HepG2 (cell line): ENCODE measurements around the gene TMPRSS7.

Experiments used
- CTCF ChIP-seq: sonication (generic); formaldehyde crosslinking; IDR thresholded peaks from 2 replicates; pipeline ENCODE4 v1.5.0; 2020; ENCODE audit warnings: mild to moderate bottlenecking, missing genetic modification reagents, moderate library complexity
- GRHL1 ChIP-seq: sonication (generic); formaldehyde crosslinking; conservative IDR thresholded peaks from 2 replicates; pipeline ENCODE4 v1.8.0; 2022; ENCODE audit warnings: missing genetic modification reagents
- POLR2AphosphoS2 ChIP-seq: IDR thresholded peaks from 2 replicates; pipeline ENCODE4 v1.6.1; 2011; ENCODE audit warnings: low read depth, low read length, improper control_type of control experiment
- RORA ChIP-seq: sonication (generic); formaldehyde crosslinking; IDR thresholded peaks from 2 replicates; pipeline ENCODE4 v1.5.0; 2020; ENCODE audit warnings: mild to moderate bottlenecking, missing genetic modification reagents, moderate library complexity
- ZNF121 ChIP-seq: sonication (generic); formaldehyde crosslinking; IDR thresholded peaks from 2 replicates; pipeline ENCODE4 v1.5.0; 2020; ENCODE audit warnings: mild to moderate bottlenecking, missing genetic modification reagents
- ZNF263 ChIP-seq: sonication (generic); formaldehyde crosslinking; IDR thresholded peaks from 2 replicates; pipeline ENCODE4 v1.4.0; 2020; ENCODE audit warnings: missing genetic modification reagents
- TF ChIP-seq, protein P1 (sequence below): sonication (generic); formaldehyde crosslinking; IDR thresholded peaks from 2 replicates; pipeline ENCODE4 v1.9.0; 2021; ENCODE audit warnings: missing genetic modification reagents, borderline replicate concordance
- TF ChIP-seq, protein P2 (sequence below): sonication (generic); formaldehyde crosslinking; conservative IDR thresholded peaks from 2 replicates; pipeline ENCODE4 v1.4.0; 2020; ENCODE audit warnings: missing genetic modification reagents

- TF ChIP-seq, protein P1, sequence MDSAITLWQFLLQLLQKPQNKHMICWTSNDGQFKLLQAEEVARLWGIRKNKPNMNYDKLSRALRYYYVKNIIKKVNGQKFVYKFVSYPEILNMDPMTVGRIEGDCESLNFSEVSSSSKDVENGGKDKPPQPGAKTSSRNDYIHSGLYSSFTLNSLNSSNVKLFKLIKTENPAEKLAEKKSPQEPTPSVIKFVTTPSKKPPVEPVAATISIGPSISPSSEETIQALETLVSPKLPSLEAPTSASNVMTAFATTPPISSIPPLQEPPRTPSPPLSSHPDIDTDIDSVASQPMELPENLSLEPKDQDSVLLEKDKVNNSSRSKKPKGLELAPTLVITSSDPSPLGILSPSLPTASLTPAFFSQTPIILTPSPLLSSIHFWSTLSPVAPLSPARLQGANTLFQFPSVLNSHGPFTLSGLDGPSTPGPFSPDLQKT (CRISPR knock-in tag) = no peak
- TF ChIP-seq CTCF (CRISPR knock-in tag) = no peak
- no peak for TF ChIP-seq POLR2AphosphoS2
- no peak for TF ChIP-seq ZNF263
- TF ChIP-seq, protein P2, sequence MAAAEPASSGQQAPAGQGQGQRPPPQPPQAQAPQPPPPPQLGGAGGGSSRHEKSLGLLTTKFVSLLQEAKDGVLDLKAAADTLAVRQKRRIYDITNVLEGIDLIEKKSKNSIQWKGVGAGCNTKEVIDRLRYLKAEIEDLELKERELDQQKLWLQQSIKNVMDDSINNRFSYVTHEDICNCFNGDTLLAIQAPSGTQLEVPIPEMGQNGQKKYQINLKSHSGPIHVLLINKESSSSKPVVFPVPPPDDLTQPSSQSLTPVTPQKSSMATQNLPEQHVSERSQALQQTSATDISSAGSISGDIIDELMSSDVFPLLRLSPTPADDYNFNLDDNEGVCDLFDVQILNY (CRISPR knock-in tag) = no peak
- no peak for TF ChIP-seq GRHL1 (CRISPR knock-in tag)
- TF ChIP-seq RORA (CRISPR knock-in tag) = no peak
- no peak for TF ChIP-seq ZNF121 (CRISPR knock-in tag)
Measured at GRCh38 chr3:112035241-112035640, 705 bp downstream of the TMPRSS7 start.
